NB4 (cell line): ENCODE measurements around the gene ABCB6.

Source experiments
- MAX ChIP-seq: IDR thresholded peaks from 2 replicates; pipeline ENCODE4 v1.6.1; 2011; ENCODE audit warnings: low read depth, low read length
- MYC ChIP-seq: IDR thresholded peaks from 2 replicates; pipeline ENCODE4 v1.6.1; 2011; ENCODE audit warnings: low read depth, low read length
- POLR2A ChIP-seq: IDR thresholded peaks from 2 replicates; pipeline ENCODE4 v1.6.1; 2011; ENCODE audit warnings: mild to moderate bottlenecking; ENCODE audit not compliant: insufficient read length; ENCODE audit errors: extremely low read depth
- TF ChIP-seq, protein P1 (sequence below): IDR thresholded peaks from one replicate; pipeline ENCODE4 v1.5.1; 2012; ENCODE audit warnings: low read depth, low read length

DNA sequence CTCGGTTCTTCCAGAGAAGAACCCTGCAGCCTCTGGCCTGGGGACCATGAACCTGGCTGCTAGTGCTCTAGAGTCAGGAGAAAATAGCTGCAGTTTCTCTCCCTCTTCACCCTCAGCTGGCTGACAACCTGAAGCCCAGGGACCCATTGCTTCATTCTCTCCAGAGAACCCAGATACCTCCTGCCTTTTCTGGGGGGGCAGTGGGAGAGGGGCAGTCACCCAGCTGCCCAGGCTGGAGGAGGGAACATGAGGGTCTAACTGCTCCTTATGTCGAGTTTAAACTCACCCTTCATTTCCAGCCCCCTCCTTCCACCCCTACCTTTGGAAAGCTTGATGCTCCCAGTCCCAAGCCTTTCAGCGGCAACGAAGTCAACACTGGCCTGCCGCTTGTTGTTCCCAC, 19.8 kb downstream of the ABCB6 start:
- TF ChIP-seq, protein P1, sequence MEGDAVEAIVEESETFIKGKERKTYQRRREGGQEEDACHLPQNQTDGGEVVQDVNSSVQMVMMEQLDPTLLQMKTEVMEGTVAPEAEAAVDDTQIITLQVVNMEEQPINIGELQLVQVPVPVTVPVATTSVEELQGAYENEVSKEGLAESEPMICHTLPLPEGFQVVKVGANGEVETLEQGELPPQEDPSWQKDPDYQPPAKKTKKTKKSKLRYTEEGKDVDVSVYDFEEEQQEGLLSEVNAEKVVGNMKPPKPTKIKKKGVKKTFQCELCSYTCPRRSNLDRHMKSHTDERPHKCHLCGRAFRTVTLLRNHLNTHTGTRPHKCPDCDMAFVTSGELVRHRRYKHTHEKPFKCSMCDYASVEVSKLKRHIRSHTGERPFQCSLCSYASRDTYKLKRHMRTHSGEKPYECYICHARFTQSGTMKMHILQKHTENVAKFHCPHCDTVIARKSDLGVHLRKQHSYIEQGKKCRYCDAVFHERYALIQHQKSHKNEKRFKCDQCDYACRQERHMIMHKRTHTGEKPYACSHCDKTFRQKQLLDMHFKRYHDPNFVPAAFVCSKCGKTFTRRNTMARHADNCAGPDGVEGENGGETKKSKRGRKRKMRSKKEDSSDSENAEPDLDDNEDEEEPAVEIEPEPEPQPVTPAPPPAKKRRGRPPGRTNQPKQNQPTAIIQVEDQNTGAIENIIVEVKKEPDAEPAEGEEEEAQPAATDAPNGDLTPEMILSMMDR = no peak
- TF ChIP-seq MAX (no peak), POLR2A (no peak), MYC (no peak)
